HEK293 (cell line): ENCODE measurements around the gene GPR146.

ENCODE experiments used
- ELK4 ChIP-seq: IDR thresholded peaks from 2 replicates; pipeline ENCODE4 v1.6.1; 2011; ENCODE audit warnings: mild to moderate bottlenecking, low read depth, low read length, borderline replicate concordance
- PATZ1 ChIP-seq: fragments of 450-650 bp; formaldehyde crosslinking; IDR thresholded peaks from 2 replicates; pipeline ENCODE4 v1.5.1; 2016; ENCODE audit warnings: missing biosample characterization, missing genetic modification characterization
- SALL2 ChIP-seq: fragments of 450-650 bp; formaldehyde crosslinking; IDR thresholded peaks from 2 replicates; pipeline ENCODE4 v1.5.0; 2017; ENCODE audit warnings: missing biosample characterization, mild to moderate bottlenecking, missing genetic modification characterization, borderline replicate concordance
- SP3 ChIP-seq: fragments of 450-650 bp; formaldehyde crosslinking; IDR thresholded peaks from 2 replicates; pipeline ENCODE4 v1.5.1; 2016; ENCODE audit warnings: missing biosample characterization, missing genetic modification characterization
- ZEB2 ChIP-seq: fragments of 450-650 bp; formaldehyde crosslinking; IDR thresholded peaks from 2 replicates; pipeline ENCODE4 v1.5.1; 2016; ENCODE audit warnings: missing biosample characterization, missing genetic modification characterization
- ZFHX2 ChIP-seq: fragments of 450-650 bp; formaldehyde crosslinking; conservative IDR thresholded peaks from 2 replicates; pipeline ENCODE4 v1.5.1; 2016; ENCODE audit warnings: missing biosample characterization, missing genetic modification characterization
- ZNF146 ChIP-seq: fragments of 450-650 bp; formaldehyde crosslinking; IDR thresholded peaks from 2 replicates; pipeline ENCODE4 v1.5.1; 2016; ENCODE audit warnings: missing biosample characterization, missing genetic modification characterization
- ZNF350 ChIP-seq: fragments of 450-650 bp; formaldehyde crosslinking; IDR thresholded peaks from 2 replicates; pipeline ENCODE4 v1.5.0; 2017; ENCODE audit warnings: missing biosample characterization, mild to moderate bottlenecking, missing genetic modification characterization
- ZNF37A ChIP-seq: fragments of 450-650 bp; IDR thresholded peaks from 2 replicates; pipeline ENCODE4 v1.5.1; 2018; ENCODE audit warnings: missing biosample characterization, missing genetic modification characterization
- ZNF433 ChIP-seq: fragments of 450-650 bp; formaldehyde crosslinking; IDR thresholded peaks from 2 replicates; pipeline ENCODE4 v1.5.1; 2016; ENCODE audit warnings: missing biosample characterization, missing genetic modification characterization, low read depth
- ZNF514 ChIP-seq: fragments of 450-650 bp; formaldehyde crosslinking; IDR thresholded peaks from 2 replicates; pipeline ENCODE4 v1.5.1; 2016; ENCODE audit warnings: missing biosample characterization, missing genetic modification characterization
- ZNF530 ChIP-seq: fragments of 450-650 bp; formaldehyde crosslinking; IDR thresholded peaks from 2 replicates; pipeline ENCODE4 v1.5.1; 2016; ENCODE audit warnings: low read depth, missing biosample characterization, missing genetic modification characterization
- ZNF549 ChIP-seq: fragments of 450-650 bp; IDR thresholded peaks from 2 replicates; pipeline ENCODE4 v1.5.1; 2018; ENCODE audit warnings: missing biosample characterization, missing genetic modification characterization, mild to moderate bottlenecking, inconsistent platforms, moderate library complexity
- ZNF561 ChIP-seq: fragments of 450-650 bp; IDR thresholded peaks from 2 replicates; pipeline ENCODE4 v1.5.1; 2018; ENCODE audit warnings: missing biosample characterization, missing genetic modification characterization, borderline replicate concordance
- ZNF596 ChIP-seq: fragments of 450-650 bp; IDR thresholded peaks from 2 replicates; pipeline ENCODE4 v1.5.0; 2018; ENCODE audit warnings: missing biosample characterization, mild to moderate bottlenecking, missing genetic modification characterization, moderate library complexity
- ZNF600 ChIP-seq: fragments of 450-650 bp; formaldehyde crosslinking; IDR thresholded peaks from 2 replicates; pipeline ENCODE4 v1.5.1; 2016; ENCODE audit warnings: missing biosample characterization, missing genetic modification characterization
- ZNF624 ChIP-seq: fragments of 450-650 bp; formaldehyde crosslinking; IDR thresholded peaks from 2 replicates; pipeline ENCODE4 v1.5.1; 2017; ENCODE audit warnings: missing biosample characterization, missing genetic modification characterization
- ZNF776 ChIP-seq: fragments of 450-650 bp; formaldehyde crosslinking; IDR thresholded peaks from 2 replicates; pipeline ENCODE4 v1.5.0; 2017; ENCODE audit warnings: missing biosample characterization, missing genetic modification characterization, borderline replicate concordance
- ZNF777 ChIP-seq: fragments of 450-650 bp; formaldehyde crosslinking; IDR thresholded peaks from 2 replicates; pipeline ENCODE4 v1.5.1; 2017; ENCODE audit warnings: missing biosample characterization, missing genetic modification characterization, borderline replicate concordance
- ZNF837 ChIP-seq: fragments of 450-650 bp; formaldehyde crosslinking; IDR thresholded peaks from 2 replicates; pipeline ENCODE4 v1.5.1; 2016; ENCODE audit warnings: missing biosample characterization, missing genetic modification characterization
- ZSCAN18 ChIP-seq: fragments of 450-650 bp; formaldehyde crosslinking; IDR thresholded peaks from 2 replicates; pipeline ENCODE4 v1.5.1; 2016; ENCODE audit warnings: missing biosample characterization, missing genetic modification characterization
- TF ChIP-seq, protein P1 (sequence below): fragments of 450-650 bp; formaldehyde crosslinking; optimal IDR thresholded peaks from 2 replicates; pipeline ENCODE3; 2016; ENCODE audit warnings: missing biosample characterization, mild to moderate bottlenecking, missing genetic modification characterization
- TF ChIP-seq, protein P2 (sequence below): fragments of 450-650 bp; IDR thresholded peaks from 2 replicates; pipeline ENCODE4 v1.5.1; 2018; ENCODE audit warnings: missing biosample characterization, mild to moderate bottlenecking, missing genetic modification characterization
- TF ChIP-seq, protein P3 (sequence below): fragments of 450-650 bp; formaldehyde crosslinking; IDR thresholded peaks from 2 replicates; pipeline ENCODE4 v1.5.1; 2016; ENCODE audit warnings: missing biosample characterization, missing genetic modification characterization, low read depth
- TF ChIP-seq, protein P4 (sequence below): fragments of 450-650 bp; formaldehyde crosslinking; IDR thresholded peaks from 2 replicates; pipeline ENCODE4 v1.5.1; 2016; ENCODE audit warnings: missing biosample characterization, missing genetic modification characterization
- TF ChIP-seq, protein P5 (sequence below): fragments of 450-650 bp; formaldehyde crosslinking; IDR thresholded peaks from 2 replicates; pipeline ENCODE4 v1.5.1; 2017; ENCODE audit warnings: missing biosample characterization, missing genetic modification characterization

GPR146 gene

DNA sequence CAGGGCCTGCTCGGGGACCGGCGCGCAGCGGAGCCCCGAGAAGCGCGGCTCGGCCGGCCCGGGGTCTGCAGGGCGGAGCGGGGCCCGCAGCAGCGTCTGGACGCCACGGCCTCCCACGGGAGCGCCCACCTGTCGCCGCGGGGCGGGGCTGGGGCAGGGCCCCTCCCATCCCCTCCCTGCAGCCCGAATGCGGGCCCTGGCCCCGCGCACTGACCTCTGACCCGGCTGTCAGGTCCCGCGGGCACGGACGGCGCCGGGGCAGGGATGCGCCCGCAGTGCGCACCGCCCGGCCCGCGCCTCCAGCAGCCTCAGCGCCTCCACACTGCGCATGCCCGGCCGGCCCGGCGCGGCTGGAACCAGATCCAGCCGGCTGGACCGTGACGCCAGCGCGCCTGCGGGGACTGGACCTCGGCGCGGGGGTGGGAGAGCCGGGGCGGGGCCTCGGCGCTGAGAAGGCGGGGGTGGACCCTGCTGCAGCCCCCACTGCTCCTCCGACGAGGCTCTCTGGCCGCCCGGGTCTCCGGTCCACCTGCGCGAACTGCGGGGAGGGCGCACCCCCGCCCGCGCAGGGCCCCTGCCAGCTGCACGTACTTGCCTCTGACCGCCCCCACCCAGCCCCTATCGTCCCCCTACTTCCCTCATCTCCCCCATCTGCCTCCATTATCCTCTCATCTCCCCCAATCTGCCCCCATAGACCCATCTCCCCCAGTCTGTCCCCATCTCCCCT is 16.1 kb upstream of the GPR146 start (continued):
- TF ChIP-seq, protein P1, sequence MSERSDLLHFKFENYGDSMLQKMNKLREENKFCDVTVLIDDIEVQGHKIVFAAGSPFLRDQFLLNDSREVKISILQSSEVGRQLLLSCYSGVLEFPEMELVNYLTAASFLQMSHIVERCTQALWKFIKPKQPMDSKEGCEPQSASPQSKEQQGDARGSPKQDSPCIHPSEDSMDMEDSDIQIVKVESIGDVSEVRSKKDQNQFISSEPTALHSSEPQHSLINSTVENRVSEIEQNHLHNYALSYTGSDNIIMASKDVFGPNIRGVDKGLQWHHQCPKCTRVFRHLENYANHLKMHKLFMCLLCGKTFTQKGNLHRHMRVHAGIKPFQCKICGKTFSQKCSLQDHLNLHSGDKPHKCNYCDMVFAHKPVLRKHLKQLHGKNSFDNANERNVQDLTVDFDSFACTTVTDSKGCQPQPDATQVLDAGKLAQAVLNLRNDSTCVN (tag by site-specific recombination): peak; percentile 42
- TF ChIP-seq ZNF530: no peak
- no peak for TF ChIP-seq SP3 (tag by site-specific recombination)
- no peak for TF ChIP-seq ZNF837
- TF ChIP-seq SALL2: no peak
- TF ChIP-seq ELK4: no peak
- TF ChIP-seq ZNF596 (tag by site-specific recombination): 0 out of 2 replicates have a peak, but pooled peaks have one; percentile 19
- no peak for TF ChIP-seq ZEB2 (tag by site-specific recombination)
- no peak for TF ChIP-seq ZNF37A (tag by site-specific recombination)
- no peak for TF ChIP-seq ZNF600 (tag by site-specific recombination)
- no peak for TF ChIP-seq PATZ1
- no peak for TF ChIP-seq ZNF776 (tag by site-specific recombination)
- TF ChIP-seq, protein P2, sequence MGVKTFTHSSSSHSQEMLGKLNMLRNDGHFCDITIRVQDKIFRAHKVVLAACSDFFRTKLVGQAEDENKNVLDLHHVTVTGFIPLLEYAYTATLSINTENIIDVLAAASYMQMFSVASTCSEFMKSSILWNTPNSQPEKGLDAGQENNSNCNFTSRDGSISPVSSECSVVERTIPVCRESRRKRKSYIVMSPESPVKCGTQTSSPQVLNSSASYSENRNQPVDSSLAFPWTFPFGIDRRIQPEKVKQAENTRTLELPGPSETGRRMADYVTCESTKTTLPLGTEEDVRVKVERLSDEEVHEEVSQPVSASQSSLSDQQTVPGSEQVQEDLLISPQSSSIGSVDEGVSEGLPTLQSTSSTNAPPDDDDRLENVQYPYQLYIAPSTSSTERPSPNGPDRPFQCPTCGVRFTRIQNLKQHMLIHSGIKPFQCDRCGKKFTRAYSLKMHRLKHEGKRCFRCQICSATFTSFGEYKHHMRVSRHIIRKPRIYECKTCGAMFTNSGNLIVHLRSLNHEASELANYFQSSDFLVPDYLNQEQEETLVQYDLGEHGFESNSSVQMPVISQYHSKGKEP (tag by site-specific recombination): no peak
- TF ChIP-seq, protein P3, sequence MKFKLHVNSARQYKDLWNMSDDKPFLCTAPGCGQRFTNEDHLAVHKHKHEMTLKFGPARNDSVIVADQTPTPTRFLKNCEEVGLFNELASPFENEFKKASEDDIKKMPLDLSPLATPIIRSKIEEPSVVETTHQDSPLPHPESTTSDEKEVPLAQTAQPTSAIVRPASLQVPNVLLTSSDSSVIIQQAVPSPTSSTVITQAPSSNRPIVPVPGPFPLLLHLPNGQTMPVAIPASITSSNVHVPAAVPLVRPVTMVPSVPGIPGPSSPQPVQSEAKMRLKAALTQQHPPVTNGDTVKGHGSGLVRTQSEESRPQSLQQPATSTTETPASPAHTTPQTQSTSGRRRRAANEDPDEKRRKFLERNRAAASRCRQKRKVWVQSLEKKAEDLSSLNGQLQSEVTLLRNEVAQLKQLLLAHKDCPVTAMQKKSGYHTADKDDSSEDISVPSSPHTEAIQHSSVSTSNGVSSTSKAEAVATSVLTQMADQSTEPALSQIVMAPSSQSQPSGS: no peak
- no peak for TF ChIP-seq ZNF777
- no peak for TF ChIP-seq ZNF146 (tag by site-specific recombination)
- peak; percentile 89 for TF ChIP-seq ZFHX2
- TF ChIP-seq ZNF561: no peak
- no peak for TF ChIP-seq ZNF624
- no peak for TF ChIP-seq ZNF350
- no peak for TF ChIP-seq ZNF433 (tag by site-specific recombination)
- TF ChIP-seq ZSCAN18: no peak
- no peak for TF ChIP-seq ZNF514 (tag by site-specific recombination)
- no peak for TF ChIP-seq ZNF549
- TF ChIP-seq, protein P4, sequence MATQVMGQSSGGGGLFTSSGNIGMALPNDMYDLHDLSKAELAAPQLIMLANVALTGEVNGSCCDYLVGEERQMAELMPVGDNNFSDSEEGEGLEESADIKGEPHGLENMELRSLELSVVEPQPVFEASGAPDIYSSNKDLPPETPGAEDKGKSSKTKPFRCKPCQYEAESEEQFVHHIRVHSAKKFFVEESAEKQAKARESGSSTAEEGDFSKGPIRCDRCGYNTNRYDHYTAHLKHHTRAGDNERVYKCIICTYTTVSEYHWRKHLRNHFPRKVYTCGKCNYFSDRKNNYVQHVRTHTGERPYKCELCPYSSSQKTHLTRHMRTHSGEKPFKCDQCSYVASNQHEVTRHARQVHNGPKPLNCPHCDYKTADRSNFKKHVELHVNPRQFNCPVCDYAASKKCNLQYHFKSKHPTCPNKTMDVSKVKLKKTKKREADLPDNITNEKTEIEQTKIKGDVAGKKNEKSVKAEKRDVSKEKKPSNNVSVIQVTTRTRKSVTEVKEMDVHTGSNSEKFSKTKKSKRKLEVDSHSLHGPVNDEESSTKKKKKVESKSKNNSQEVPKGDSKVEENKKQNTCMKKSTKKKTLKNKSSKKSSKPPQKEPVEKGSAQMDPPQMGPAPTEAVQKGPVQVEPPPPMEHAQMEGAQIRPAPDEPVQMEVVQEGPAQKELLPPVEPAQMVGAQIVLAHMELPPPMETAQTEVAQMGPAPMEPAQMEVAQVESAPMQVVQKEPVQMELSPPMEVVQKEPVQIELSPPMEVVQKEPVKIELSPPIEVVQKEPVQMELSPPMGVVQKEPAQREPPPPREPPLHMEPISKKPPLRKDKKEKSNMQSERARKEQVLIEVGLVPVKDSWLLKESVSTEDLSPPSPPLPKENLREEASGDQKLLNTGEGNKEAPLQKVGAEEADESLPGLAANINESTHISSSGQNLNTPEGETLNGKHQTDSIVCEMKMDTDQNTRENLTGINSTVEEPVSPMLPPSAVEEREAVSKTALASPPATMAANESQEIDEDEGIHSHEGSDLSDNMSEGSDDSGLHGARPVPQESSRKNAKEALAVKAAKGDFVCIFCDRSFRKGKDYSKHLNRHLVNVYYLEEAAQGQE (tag by site-specific recombination): no peak
- TF ChIP-seq, protein P5, sequence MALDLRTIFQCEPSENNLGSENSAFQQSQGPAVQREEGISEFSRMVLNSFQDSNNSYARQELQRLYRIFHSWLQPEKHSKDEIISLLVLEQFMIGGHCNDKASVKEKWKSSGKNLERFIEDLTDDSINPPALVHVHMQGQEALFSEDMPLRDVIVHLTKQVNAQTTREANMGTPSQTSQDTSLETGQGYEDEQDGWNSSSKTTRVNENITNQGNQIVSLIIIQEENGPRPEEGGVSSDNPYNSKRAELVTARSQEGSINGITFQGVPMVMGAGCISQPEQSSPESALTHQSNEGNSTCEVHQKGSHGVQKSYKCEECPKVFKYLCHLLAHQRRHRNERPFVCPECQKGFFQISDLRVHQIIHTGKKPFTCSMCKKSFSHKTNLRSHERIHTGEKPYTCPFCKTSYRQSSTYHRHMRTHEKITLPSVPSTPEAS: no peak
